GM12878 (cell line): ENCODE data around the gene HERPUD1. TPM values are rescaled to one million over a fixed set of nuclear protein-coding genes. Genes with fewer than 3 reads are reported as not detected.

ENCODE experiments used
- BACH1 ChIP-seq: fragments of 450-650 bp; IDR thresholded peaks from 2 replicates; pipeline ENCODE4 v1.6.1; 2017; ENCODE audit warnings: mild to moderate bottlenecking, borderline replicate concordance
- BCL3 ChIP-seq: IDR thresholded peaks from 2 replicates; pipeline ENCODE4 v1.6.1; 2011; ENCODE audit warnings: borderline replicate concordance, low read depth, mild to moderate bottlenecking, moderate library complexity, low read length; ENCODE audit not compliant: insufficient read depth, poor library complexity, severe bottlenecking
- CHD1 ChIP-seq: IDR thresholded peaks from 2 replicates; pipeline ENCODE4 v1.6.1; 2012; ENCODE audit warnings: low read depth, low read length, improper control_type of control experiment
- CHD2 ChIP-seq: IDR thresholded peaks from 2 replicates; pipeline ENCODE4 v1.6.1; 2011; ENCODE audit warnings: low read depth, low read length, improper control_type of control experiment, borderline replicate concordance
- E2F4 ChIP-seq: IDR thresholded peaks from 2 replicates; pipeline ENCODE4 v1.6.1; 2012; ENCODE audit warnings: low read depth, low read length, improper control_type of control experiment
- EP300 ChIP-seq, 2 experiments: fragments of 150-350 bp in 1 of 2; IDR thresholded peaks; 2 replicates each; pipeline ENCODE4 v1.6.1; 2011 to 2012; ENCODE audit warnings: low read depth in 2 of 2, low read length in 2 of 2, borderline replicate concordance in 1 of 2, improper control_type of control experiment in 1 of 2, inconsistent platforms in 1 of 2; ENCODE audit not compliant: control insufficient read depth in 1 of 2
- EZH2 ChIP-seq: IDR thresholded peaks from 2 replicates; pipeline ENCODE4 v1.6.1; 2012; ENCODE audit warnings: low read depth, mild to moderate bottlenecking, control low read depth, inconsistent platforms, low read length, borderline replicate concordance; ENCODE audit not compliant: control insufficient read depth
- FOS ChIP-seq: IDR thresholded peaks from 3 replicates; pipeline ENCODE4 v1.6.1; 2011; ENCODE audit warnings: borderline replicate concordance; ENCODE audit not compliant: insufficient read length; ENCODE audit errors: extremely low read depth
- FOXM1 ChIP-seq: IDR thresholded peaks from 2 replicates; pipeline ENCODE4 v1.6.1; 2012; ENCODE audit warnings: low read depth, mild to moderate bottlenecking, inconsistent platforms, low read length, moderate library complexity
- MEF2A ChIP-seq: IDR thresholded peaks from 2 replicates; pipeline ENCODE4 v1.6.1; 2011; ENCODE audit warnings: low read depth, mild to moderate bottlenecking, low read length, moderate library complexity; ENCODE audit not compliant: insufficient read depth
- MEF2B ChIP-seq: fragments of 450-650 bp; IDR thresholded peaks from 2 replicates; pipeline ENCODE4 v1.6.1; 2018; ENCODE audit warnings: mild to moderate bottlenecking, moderate library complexity; ENCODE audit not compliant: partially characterized antibody, poor library complexity, severe bottlenecking
- MLLT1 ChIP-seq: fragments of 450-650 bp; IDR thresholded peaks from 2 replicates; pipeline ENCODE4 v1.6.1; 2016; ENCODE audit warnings: mild to moderate bottlenecking
- PBX3 ChIP-seq: IDR thresholded peaks from 2 replicates; pipeline ENCODE4 v1.6.1; 2011; ENCODE audit warnings: mild to moderate bottlenecking, low read depth, low read length, moderate library complexity; ENCODE audit not compliant: insufficient replicate concordance
- POLR2A ChIP-seq: IDR thresholded peaks from 2 replicates; pipeline ENCODE4 v1.6.1; 2011; ENCODE audit warnings: low read depth, mild to moderate bottlenecking, low read length
- POLR2AphosphoS2 ChIP-seq: IDR thresholded peaks from 2 replicates; pipeline ENCODE4 v1.6.1; 2011; ENCODE audit warnings: low read depth, mild to moderate bottlenecking, low read length, improper control_type of control experiment, moderate library complexity
- SIN3A ChIP-seq: IDR thresholded peaks from 2 replicates; pipeline ENCODE4 v1.6.1; 2012; ENCODE audit warnings: low read depth, low read length, improper control_type of control experiment
- SREBF2 ChIP-seq: IDR thresholded peaks from 2 replicates; pipeline ENCODE4 v1.6.1; 2012; ENCODE audit warnings: mild to moderate bottlenecking, low read length
- TCF12 ChIP-seq: IDR thresholded peaks from 2 replicates; pipeline ENCODE4 v1.6.1; 2011; ENCODE audit warnings: low read depth, mild to moderate bottlenecking, low read length
- ZSCAN29 ChIP-seq: fragments of 450-650 bp; IDR thresholded peaks from 2 replicates; pipeline ENCODE4 v1.6.1; 2017; ENCODE audit warnings: mild to moderate bottlenecking, moderate library complexity
- polyA plus RNA-seq, 11 experiments: library from polyadenylated mRNA; depleted of rRNA in 4 of 11; unstranded in 6 of 11; stranded (reverse) in 5 of 11; fragments of >200 nt; fragmentation: Nextera tagmentation in 4 of 11; fragmentation: Illumina TruSeq in 1 of 11; extraction: Ambion mirVana in 4 of 11; extraction: Trizol in 1 of 11; gene quantifications; 1 replicate in 1 of 11; 2 replicates in 10 of 11; pipeline versions ENCODE4 v1.2.1 to v1.2.3, GENCODE V29; 2011 to 2016; ENCODE audit warnings: inconsistent platforms in 2 of 11, missing spikeins in 2 of 11, low read depth in 1 of 11
- total RNA-seq, 4 experiments: library from RNA; depleted of rRNA in 3 of 4; stranded (reverse); fragments of >200 nt in 3 of 4; fragmentation: Illumina TruSeq in 1 of 4; extraction: Trizol in 1 of 4; gene quantifications; 2 replicates each; pipeline versions ENCODE4 v1.2.1 to v1.2.3, GENCODE V29; 2013 to 2021

Gene HERPUD1
- total and polyA plus RNA-seq, 10 of the 15 experiments (the other 5 are each of a cell fraction or from before 2014, with no cell fraction given) = 32.6 to 212 (median 122) TPM

GRCh38 chr16:56938664-56939513 is 6.9 kb downstream of the HERPUD1 start (continued):
- TF ChIP-seq PBX3 = no peak
- TF ChIP-seq MEF2B = peak; percentile 11
- no peak for TF ChIP-seq BCL3
- TF ChIP-seq CHD1 = no peak
- TF ChIP-seq FOXM1 = no peak
- TF ChIP-seq POLR2AphosphoS2 = peak; percentile 96
- TF ChIP-seq SREBF2 = no peak
- TF ChIP-seq FOS = no peak
- TF ChIP-seq EP300 (IDR thresholded peaks at IDR 0.05; ENCODE audit: borderline replicate concordance in 1 of 2, control insufficient read depth in 1 of 2, low read depth in 2 of 2, low read length in 2 of 2) = peak; percentile 35 to 55; a peak in 2 of 4 replicates
- peak; percentile 56 for TF ChIP-seq POLR2A
- no peak for TF ChIP-seq EZH2
- 0 out of 2 replicates have a peak, but pooled peaks have one; percentile 38 for TF ChIP-seq CHD2
- TF ChIP-seq MEF2A = 0 out of 2 replicates have a peak, but pooled peaks have one; percentile 3
- no peak for TF ChIP-seq E2F4
- TF ChIP-seq SIN3A = no peak
- peak; percentile 75 for TF ChIP-seq MLLT1
- no peak for TF ChIP-seq ZSCAN29
- peak; percentile 66; the same call in 1 of the 2 replicates for TF ChIP-seq TCF12
- peak; percentile 66; the same call in 1 of the 2 replicates for TF ChIP-seq BACH1
